ENCODE data around the gene RAB9B.

RAB9B gene

DNA sequence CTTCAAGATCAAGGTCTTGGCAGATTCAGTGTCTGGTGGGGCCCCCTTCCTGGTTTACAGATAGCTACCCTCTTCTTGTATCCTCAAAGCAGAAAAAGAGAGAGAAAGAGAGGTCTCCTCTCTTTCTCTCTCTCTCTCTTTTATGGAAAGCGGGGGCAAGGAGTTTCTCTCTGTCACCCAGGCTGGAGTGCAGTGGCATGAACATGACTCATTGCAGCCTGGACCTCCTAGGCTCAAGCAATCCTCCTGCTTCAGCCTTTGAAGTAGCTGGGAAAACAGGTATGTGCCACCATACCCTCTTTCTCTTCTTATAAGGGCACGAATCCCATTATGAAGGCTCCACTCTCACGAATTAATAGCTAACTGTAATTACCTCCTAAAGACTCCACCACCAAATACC lies 20.2 kb downstream of the RAB9B start:
- DNase-seq (ENCODE audit: low read depth), result no peak

- no peak for DNase-seq (ENCODE audit: low read depth)
Measured at GRCh38 chrX:103806862-103807474, 25.1 kb downstream of the RAB9B start.

GRCh38 chrX:103805860-103806259 lies 26.2 kb downstream of the RAB9B start:
- no peak for DNase-seq (ENCODE audit: low read depth)

GRCh38 chrX:103800318-103800717 lies 31.7 kb downstream of the RAB9B start:
- no peak for DNase-seq (ENCODE audit: low read depth)

- DNase-seq (ENCODE audit: low read depth), result no peak
Measured at GRCh38 chrX:103797691-103798090, 34.4 kb downstream of the RAB9B start.

DNA sequence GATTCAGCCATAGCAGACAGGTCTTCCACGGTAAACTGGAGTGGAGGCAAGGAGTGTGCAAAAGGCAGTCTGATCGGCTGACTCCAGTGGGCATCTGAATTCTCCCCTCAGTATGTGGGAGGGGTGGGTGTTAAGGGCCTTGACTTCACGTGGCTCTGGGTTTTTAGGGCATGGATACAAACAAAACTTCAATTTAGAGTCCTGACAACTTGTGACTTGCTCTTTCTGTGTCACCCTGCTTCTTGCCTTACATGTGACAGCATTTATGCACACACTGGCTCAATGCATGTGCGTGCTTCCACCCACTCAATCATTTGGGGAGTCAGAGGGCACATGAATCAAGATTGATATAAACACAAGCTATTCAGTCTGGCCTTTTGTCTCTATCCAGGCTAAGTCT lies 37.9 kb downstream of the RAB9B start:
- no peak for DNase-seq (ENCODE audit: low read depth)

DNA sequence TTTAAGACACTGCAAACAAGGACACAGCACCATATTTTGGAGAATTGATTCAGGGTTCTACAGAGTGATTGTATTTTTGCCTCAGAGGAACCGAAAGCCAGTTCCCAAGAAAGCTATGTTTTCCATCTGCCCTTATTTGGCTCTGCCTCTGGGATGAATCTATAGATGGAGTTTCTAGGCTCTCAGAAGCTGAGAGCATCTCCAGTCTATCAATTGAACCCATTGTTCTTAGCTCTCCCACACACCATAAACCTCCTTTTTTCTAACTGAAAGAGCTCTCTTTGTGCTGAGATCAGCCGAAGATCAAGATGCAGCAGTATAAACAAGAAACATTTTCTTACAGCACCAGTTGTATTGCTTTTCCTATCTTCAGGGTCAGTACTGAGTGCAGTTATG lies 38.5 kb downstream of the RAB9B start:
- DNase-seq (ENCODE audit: low read depth), result no peak

DNA sequence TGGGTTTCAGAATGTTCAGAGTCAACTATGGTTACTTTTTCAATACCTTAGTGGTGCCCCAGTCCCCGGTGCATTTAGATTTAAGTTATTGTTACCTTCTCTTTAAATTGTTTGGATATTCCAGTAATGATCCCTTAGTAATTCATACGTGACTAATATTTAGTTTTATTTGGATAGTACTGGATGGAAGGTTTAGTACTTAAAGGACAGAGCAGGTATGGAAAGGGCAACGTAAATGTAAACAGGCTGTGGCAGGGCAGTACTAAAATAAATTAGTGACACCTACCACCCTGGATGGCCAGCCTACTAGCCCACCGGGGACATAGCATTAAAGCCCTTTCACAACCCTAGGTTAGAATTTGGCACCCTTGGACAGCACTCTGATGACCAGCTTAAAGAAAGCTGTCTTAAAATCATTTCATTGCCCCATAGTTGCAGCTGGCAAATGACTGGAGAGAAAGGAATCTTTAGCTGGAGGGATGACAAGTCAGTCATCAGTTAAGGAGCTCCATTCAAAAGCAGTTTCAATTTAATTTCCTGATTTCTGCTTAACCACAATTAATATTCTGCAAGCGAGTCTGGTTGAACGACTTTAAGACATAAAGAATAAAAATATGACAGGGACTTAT lies 39.0 kb downstream of the RAB9B start:
- DNase-seq (ENCODE audit: low read depth), result no peak

GRCh38 chrX:103791826-103792485 lies 40.1 kb downstream of the RAB9B start:
- no peak for DNase-seq (ENCODE audit: low read depth)

DNA sequence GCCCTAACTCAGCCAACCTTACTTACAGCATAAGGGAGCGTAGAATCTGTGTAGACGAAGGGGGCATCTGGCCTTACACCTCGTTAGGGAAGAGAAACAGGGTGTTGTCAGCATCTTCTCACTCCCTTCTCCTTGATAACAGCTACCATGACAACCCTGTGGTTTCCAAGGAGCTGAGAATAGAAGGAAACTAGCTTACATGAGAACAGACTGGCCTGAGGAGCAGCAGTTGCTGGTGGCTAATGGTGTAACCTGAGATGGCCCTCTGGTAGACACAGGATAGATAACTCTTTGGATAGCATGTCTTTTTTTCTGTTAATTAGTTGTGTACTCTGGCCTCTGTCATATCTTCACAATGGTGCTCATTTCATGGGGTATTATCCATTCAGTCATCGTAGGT lies 40.8 kb downstream of the RAB9B start:
- no peak for DNase-seq (ENCODE audit: low read depth)

- DNase-seq (ENCODE audit: low read depth), result no peak
Measured at GRCh38 chrX:103789004-103789403, 43.1 kb downstream of the RAB9B start.

DNA sequence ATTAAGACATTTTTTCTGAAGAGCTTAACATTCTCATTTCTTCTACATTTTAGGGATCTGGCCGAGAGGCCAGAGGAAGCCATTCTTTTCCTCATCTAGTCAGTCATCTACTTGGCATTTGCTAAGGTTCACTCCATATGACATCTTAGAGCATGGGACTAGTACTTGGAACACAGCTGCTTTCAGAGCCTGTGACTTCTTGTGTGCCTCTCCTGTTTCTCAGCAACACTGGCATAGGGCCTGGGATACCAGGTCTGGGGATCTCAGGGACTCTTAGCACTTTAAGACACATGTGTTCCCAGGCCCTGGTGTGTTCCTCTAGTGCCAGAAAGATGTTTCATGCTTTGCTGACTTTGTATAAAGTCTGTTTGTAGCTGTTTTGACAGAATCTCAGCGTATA lies 48.1 kb downstream of the RAB9B start:
- no peak for DNase-seq (ENCODE audit: low read depth)

DNA sequence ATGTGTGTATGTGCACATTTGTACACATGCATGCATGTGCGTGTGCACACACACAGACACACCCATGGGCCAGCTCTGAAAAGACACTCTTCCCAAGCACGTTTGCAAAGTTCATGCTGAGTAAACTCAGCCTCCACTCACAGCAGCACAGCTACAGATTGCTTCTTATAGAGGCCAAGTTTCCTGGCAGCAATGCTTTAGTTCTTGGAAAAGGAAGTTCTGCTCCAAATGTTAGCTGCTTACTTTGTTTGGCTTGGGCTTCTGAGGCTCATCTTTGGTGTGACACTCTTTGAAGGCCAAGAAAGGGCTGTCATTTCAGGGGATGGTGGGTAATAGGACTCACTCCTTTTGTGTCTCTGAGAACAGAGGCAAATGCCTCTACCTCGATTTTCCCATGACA lies 48.9 kb downstream of the RAB9B start:
- no peak for DNase-seq (ENCODE audit: low read depth)

DNA sequence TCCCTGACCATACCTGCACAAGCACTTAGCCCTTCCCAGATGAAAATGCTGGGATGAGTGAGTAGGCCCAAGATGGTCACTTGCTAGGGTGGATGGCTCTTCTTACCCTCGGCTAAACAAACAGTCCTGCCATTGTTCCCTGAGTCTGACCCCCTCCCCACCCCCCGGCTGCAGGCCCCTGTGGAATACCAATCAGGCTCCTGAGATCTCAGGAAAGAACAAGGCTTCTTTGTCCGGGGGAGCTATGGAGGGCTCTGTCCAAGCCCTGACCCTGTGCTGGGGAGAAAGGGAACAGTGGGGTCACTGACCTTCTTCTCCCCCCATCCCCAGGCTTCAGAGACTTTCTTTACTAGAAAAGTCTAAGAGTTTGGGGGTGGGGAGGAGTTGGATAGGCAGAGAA lies 49.4 kb downstream of the RAB9B start:
- DNase-seq (ENCODE audit: low read depth), result no peak

DNA sequence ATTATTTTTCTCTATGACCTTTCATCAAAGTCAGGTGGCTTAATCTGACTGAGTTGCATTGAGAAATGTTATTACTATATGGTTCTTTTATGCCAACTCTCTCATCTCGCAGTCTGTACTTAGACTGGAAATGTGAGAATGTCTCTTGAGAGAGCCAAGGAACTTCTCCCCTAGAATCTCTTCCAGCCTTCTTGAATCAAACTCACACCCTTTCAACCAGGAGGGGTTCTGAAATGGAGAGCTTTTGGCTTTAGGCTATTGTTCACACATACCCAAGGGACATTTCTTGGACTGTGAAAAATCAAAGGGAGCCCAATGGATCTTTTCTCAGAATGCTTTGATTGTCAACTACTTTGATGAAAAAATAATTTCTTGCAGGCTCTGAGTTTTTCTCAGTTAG lies 50.4 kb downstream of the RAB9B start:
- no peak for DNase-seq (ENCODE audit: low read depth)

- DNase-seq (ENCODE audit: low read depth), result no peak
Measured at GRCh38 chrX:103781062-103781402, 51.0 kb downstream of the RAB9B start.

DNA sequence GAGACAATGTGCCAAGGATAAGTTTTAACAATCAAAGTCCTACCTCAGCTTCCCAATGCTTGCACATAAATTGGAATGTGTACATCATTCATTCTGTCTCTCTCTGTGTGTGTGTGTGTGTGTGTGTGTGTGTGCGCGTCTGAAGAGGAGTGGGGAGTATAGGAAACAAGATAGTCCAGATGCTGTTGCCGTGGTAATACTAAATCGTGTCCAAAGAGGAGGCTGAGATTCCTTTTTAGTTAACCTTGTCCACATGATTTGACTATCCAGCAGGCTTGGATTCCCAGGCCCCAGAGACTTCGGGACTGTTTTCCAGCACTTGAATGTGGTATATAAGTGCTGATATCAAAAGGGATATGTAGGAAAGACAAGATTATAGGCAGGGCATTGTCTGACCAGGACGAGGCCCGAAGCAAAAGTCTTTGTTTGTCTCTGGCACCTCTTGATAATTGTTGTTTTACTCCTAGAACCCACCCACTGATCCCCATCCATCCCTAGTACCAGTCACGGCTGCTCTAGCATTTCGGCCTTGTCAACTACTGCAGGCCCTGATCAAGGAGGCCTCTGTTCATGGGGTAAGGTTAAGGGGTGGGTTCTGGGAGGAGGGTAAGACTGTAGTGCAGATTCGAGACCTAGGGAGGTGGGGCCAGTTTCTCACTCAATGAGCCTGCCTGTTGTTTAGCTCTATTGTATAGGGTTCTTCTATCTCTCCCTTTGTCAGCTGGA lies 51.6 kb downstream of the RAB9B start:
- no peak for DNase-seq (ENCODE audit: low read depth)

DNA sequence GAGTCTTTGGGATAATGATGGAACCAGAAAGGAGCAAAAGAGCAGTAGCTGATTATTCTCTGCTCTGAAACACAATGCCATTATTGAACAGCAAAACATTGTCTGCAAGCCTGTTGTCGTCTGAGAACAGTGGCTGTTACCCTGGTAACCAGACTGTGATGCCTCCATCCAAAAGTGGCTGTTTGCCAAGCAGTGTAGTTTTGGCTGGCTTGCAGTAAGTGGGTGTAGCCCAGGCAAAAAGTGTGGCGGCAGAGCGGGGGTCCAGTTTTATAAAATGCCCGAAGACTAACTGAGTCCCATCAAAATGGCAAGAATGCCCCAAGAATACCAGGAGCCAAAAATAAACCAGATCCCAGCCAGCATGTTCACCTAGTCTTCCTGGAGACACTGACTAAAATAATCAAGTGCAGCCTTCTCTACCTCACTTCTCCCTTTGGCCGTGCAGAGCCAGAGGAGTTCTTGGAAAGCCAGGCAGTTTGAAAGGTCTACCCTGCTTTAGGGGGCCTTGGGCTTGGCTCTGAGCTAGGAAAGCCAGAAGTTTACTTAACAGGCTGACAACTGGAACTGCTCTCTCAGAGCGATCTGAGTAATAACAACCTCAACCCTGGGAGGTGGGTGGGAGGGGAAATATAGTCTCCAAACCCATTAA lies 52.8 kb downstream of the RAB9B start:
- DNase-seq (ENCODE audit: low read depth), result no peak

DNA sequence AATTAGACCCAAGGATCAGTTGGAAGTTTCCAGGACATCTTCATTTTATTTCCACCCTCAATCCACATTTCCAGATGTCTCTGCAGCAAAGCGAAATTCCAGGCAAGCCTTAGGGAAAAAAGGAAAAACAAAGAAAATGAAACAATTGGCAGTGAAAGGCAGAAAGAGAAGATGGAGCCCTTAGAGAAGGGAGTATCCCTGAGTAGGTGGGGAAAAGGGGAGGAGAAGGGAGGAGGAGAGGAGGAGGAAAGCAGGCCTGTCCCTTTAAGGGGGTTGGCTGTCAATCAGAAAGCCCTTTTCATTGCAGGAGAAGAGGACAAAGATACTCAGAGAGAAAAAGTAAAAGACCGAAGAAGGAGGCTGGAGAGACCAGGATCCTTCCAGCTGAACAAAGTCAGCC lies 55.5 kb downstream of the RAB9B start, which contains the start of gene PLP1:
Gene PLP1, plus strand, starts transcription at position 295 of the 400 bp plus-strand sequence. CDS start 156 bp downstream, outside the sequence.
- DNase-seq (ENCODE audit: low read depth), result no peak

DNA sequence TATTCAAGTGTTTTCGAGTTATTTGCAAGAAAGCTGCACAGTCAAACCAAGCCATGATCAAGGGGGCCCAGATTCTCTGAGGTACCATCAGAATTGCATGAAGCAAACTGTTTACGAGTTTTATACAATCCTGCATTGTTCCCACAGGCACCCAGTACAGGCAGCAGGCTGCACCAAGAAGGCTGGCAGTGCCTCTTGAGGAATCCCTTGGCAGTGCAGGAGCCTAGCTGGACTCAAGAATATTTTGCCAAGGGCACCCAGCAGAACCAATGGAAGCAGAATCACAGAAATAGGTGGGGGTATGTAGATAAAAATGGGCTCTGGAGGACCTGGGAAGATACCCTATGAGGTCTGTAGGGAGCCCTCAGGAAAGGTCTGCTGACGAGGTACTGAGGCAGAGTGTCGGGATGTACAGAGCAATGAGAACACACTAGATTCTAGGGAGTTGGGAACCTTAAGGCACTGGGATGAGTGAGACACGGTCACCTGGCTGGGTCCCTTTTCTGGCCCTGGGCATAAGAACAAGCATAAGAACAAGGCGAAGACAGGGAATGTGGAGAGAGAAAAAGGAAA lies 57.9 kb downstream of the RAB9B start:
- no peak for DNase-seq (ENCODE audit: low read depth)

- DNase-seq (ENCODE audit: low read depth), result no peak
Measured at GRCh38 chrX:103773445-103773844, 58.6 kb downstream of the RAB9B start.
